WTC11 (cell line): ENCODE results near the gene OR13F1. TPM values are rescaled to one million over a fixed set of nuclear protein-coding genes. Genes with fewer than 3 reads are reported as not detected.

Experiments
- ATAC-seq: fragments of 200-7000 bp; cut with Tn5 transposase; 2 replicates; pipeline ENCODE4 v1.10.0; 2021; ENCODE audit warnings: mild to moderate bottlenecking, moderate library complexity
- Bru-seq: library from RNA; stranded (reverse); fragments of 400-500 nt; gene quantifications from one replicate; lab custom pipeline; 2021; lab: Mats Ljungman, UMichigan
- CTCF ChIA-PET: fragments of 300-600 bp; sonication (Branson Sonifier 250); formaldehyde crosslinking; loops from one replicate; lab custom pipeline; 2021; ENCODE audit warnings: antibody characterized with exemption; lab: Charles Lee
- POLR2A ChIA-PET: fragments of 350-600 bp; sonication (Branson Sonifier 250); formaldehyde crosslinking; loops from one replicate; lab custom pipeline; 2021; ENCODE audit warnings: antibody characterized with exemption; lab: Charles Lee
- DNase-seq: peaks from one replicate; pipeline ENCODE4 v3.0.0; 2021; ENCODE audit warnings: low spot score
- H3K27ac Mint-ChIP-seq: 2 replicates; pipeline ENCODE4 v1.8.0; 2021; ENCODE audit warnings: mixed read lengths
- H3K27me3 Mint-ChIP-seq: 2 replicates; pipeline ENCODE4 v1.8.0; 2021; ENCODE audit warnings: low read depth, mild to moderate bottlenecking, moderate library complexity, mixed read lengths
- H3K36me3 Mint-ChIP-seq: 2 replicates; pipeline ENCODE4 v1.8.0; 2021; ENCODE audit warnings: mixed read lengths
- H3K4me1 Mint-ChIP-seq: 2 replicates; pipeline ENCODE4 v1.8.0; 2022; ENCODE audit warnings: mixed read lengths
- H3K4me3 Mint-ChIP-seq: 2 replicates; pipeline ENCODE4 v1.8.0; 2021; ENCODE audit warnings: mild to moderate bottlenecking, moderate library complexity, mixed read lengths
- H3K9me3 Mint-ChIP-seq: 2 replicates; pipeline ENCODE4 v1.8.0; 2021; ENCODE audit warnings: mixed read lengths
- AFF4 ChIP-seq: sonication (generic); formaldehyde crosslinking; IDR thresholded peaks from 2 replicates; pipeline ENCODE4 v1.8.1; 2023; ENCODE audit warnings: mild to moderate bottlenecking, missing genetic modification reagents, borderline replicate concordance
- ATF6 ChIP-seq: sonication (generic); formaldehyde crosslinking; IDR thresholded peaks from 2 replicates; pipeline ENCODE4 v1.8.1; 2023; ENCODE audit warnings: mild to moderate bottlenecking, missing genetic modification reagents
- CREB1 ChIP-seq: sonication (generic); formaldehyde crosslinking; IDR thresholded peaks from 2 replicates; pipeline ENCODE4 v1.8.0; 2023; ENCODE audit warnings: mild to moderate bottlenecking, missing genetic modification reagents
- ETV6 ChIP-seq: sonication (generic); formaldehyde crosslinking; IDR thresholded peaks from 2 replicates; pipeline ENCODE4 v1.8.1; 2022; ENCODE audit warnings: mild to moderate bottlenecking, missing genetic modification reagents
- MAX ChIP-seq: sonication (generic); formaldehyde crosslinking; IDR thresholded peaks from 2 replicates; pipeline ENCODE4 v1.8.0; 2022; ENCODE audit warnings: mild to moderate bottlenecking, missing genetic modification reagents
- MYBL2 ChIP-seq: sonication (generic); formaldehyde crosslinking; IDR thresholded peaks from 2 replicates; pipeline ENCODE4 v1.8.1; 2023; ENCODE audit warnings: mild to moderate bottlenecking, moderate library complexity, missing genetic modification reagents
- STAT6 ChIP-seq: sonication (generic); formaldehyde crosslinking; conservative IDR thresholded peaks from 2 replicates; pipeline ENCODE4 v1.8.1; 2023; ENCODE audit warnings: mild to moderate bottlenecking, low read depth, missing genetic modification reagents, moderate library complexity
- TCF7 ChIP-seq: sonication (generic); formaldehyde crosslinking; IDR thresholded peaks from 2 replicates; pipeline ENCODE4 v1.8.0; 2022; ENCODE audit warnings: mild to moderate bottlenecking, low read depth, missing genetic modification reagents, moderate library complexity
- TEAD1 ChIP-seq: sonication (generic); formaldehyde crosslinking; IDR thresholded peaks from 2 replicates; pipeline ENCODE4 v1.8.0; 2022; ENCODE audit warnings: mild to moderate bottlenecking, missing genetic modification reagents
- ZNF425 ChIP-seq: fragments of 250-450 bp; sonication (Bioruptor Pico); conservative IDR thresholded peaks from 2 replicates; pipeline ENCODE4 v1.9.0; 2021; ENCODE audit warnings: mild to moderate bottlenecking
- ZNF512 ChIP-seq: sonication (generic); formaldehyde crosslinking; IDR thresholded peaks from 2 replicates; pipeline ENCODE4 v1.8.1; 2022; ENCODE audit warnings: missing genetic modification reagents, borderline replicate concordance
- ZNF671 ChIP-seq: fragments of 250-450 bp; sonication (Bioruptor Pico); IDR thresholded peaks from 2 replicates; pipeline ENCODE4 v1.8.0; 2021; ENCODE audit warnings: mild to moderate bottlenecking
- long read RNA-seq, 3 experiments: library from RNA in 1 of 3; library from capped mRNA in 1 of 3; library from polyadenylated mRNA in 1 of 3; unstranded in 2 of 3; stranded (forward) in 1 of 3; transcript quantifications; one replicate each; pipeline ENCODE4 v2.0.0, GENCODE V29; 2021
- total RNA-seq: library from RNA; stranded (reverse); gene quantifications from 3 replicates; pipeline ENCODE4 v1.2.3, GENCODE V29; 2021
- TF ChIP-seq, protein P1 (sequence below): sonication (generic); formaldehyde crosslinking; IDR thresholded peaks from 2 replicates; pipeline ENCODE4 v1.8.0; 2022; ENCODE audit warnings: missing genetic modification reagents
- TF ChIP-seq, protein P2 (sequence below): sonication (generic); formaldehyde crosslinking; IDR thresholded peaks from 2 replicates; pipeline ENCODE4 v1.8.1; 2023; ENCODE audit warnings: mild to moderate bottlenecking, missing genetic modification reagents
- TF ChIP-seq, protein P3 (sequence below): sonication (generic); formaldehyde crosslinking; IDR thresholded peaks from 2 replicates; pipeline ENCODE4 v1.8.1; 2022; ENCODE audit warnings: low read depth, missing genetic modification reagents, borderline replicate concordance
- TF ChIP-seq, protein P4 (sequence below): sonication (generic); formaldehyde crosslinking; conservative IDR thresholded peaks from 2 replicates; pipeline ENCODE4 v1.8.1; 2022; ENCODE audit warnings: mild to moderate bottlenecking, missing genetic modification reagents

The OR13F1 gene
- total RNA-seq: not detected in 3 replicates
- not detected for Bru-seq, nascent RNA
- long read RNA-seq, experiment 1: 0 reads
- long read RNA-seq, experiment 2: 0 reads
- long read RNA-seq, experiment 3: 0 reads

- ChIA-PET CTCF (no interaction called here), POLR2A (no interaction called here)
- Mint-ChIP-seq H3K36me3 (no peaks in the 10 kb centered on the region), H3K9me3 (no peaks in the 10 kb centered on the region), H3K4me3 (no peak within 1 kb of the TSS), H3K27me3 (no peaks in the 10 kb centered on the region), H3K4me1 (no peaks in the 10 kb centered on the region), H3K27ac (no peak within 1 kb of the TSS)
- DNase-seq: no peak
- TF ChIP-seq ZNF425 (CRISPR knock-in tag) (no peak), ZNF512 (CRISPR knock-in tag) (no peak), MYBL2 (CRISPR knock-in tag) (no peak), STAT6 (CRISPR knock-in tag) (no peak), TCF7 (CRISPR knock-in tag) (no peak), ETV6 (no peak), AFF4 (CRISPR knock-in tag) (no peak), ATF6 (CRISPR knock-in tag) (no peak), MAX (CRISPR knock-in tag) (no peak), TEAD1 (CRISPR knock-in tag) (no peak), ZNF671 (CRISPR knock-in tag) (no peak), CREB1 (CRISPR knock-in tag) (no peak)
- TF ChIP-seq, protein P1, sequence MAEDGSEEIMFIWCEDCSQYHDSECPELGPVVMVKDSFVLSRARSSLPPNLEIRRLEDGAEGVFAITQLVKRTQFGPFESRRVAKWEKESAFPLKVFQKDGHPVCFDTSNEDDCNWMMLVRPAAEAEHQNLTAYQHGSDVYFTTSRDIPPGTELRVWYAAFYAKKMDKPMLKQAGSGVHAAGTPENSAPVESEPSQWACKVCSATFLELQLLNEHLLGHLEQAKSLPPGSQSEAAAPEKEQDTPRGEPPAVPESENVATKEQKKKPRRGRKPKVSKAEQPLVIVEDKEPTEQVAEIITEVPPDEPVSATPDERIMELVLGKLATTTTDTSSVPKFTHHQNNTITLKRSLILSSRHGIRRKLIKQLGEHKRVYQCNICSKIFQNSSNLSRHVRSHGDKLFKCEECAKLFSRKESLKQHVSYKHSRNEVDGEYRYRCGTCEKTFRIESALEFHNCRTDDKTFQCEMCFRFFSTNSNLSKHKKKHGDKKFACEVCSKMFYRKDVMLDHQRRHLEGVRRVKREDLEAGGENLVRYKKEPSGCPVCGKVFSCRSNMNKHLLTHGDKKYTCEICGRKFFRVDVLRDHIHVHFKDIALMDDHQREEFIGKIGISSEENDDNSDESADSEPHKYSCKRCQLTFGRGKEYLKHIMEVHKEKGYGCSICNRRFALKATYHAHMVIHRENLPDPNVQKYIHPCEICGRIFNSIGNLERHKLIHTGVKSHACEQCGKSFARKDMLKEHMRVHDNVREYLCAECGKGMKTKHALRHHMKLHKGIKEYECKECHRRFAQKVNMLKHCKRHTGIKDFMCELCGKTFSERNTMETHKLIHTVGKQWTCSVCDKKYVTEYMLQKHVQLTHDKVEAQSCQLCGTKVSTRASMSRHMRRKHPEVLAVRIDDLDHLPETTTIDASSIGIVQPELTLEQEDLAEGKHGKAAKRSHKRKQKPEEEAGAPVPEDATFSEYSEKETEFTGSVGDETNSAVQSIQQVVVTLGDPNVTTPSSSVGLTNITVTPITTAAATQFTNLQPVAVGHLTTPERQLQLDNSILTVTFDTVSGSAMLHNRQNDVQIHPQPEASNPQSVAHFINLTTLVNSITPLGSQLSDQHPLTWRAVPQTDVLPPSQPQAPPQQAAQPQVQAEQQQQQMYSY: no peak
- TF ChIP-seq, protein P2, sequence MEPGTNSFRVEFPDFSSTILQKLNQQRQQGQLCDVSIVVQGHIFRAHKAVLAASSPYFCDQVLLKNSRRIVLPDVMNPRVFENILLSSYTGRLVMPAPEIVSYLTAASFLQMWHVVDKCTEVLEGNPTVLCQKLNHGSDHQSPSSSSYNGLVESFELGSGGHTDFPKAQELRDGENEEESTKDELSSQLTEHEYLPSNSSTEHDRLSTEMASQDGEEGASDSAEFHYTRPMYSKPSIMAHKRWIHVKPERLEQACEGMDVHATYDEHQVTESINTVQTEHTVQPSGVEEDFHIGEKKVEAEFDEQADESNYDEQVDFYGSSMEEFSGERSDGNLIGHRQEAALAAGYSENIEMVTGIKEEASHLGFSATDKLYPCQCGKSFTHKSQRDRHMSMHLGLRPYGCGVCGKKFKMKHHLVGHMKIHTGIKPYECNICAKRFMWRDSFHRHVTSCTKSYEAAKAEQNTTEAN (CRISPR knock-in tag): no peak
- TF ChIP-seq, protein P3, sequence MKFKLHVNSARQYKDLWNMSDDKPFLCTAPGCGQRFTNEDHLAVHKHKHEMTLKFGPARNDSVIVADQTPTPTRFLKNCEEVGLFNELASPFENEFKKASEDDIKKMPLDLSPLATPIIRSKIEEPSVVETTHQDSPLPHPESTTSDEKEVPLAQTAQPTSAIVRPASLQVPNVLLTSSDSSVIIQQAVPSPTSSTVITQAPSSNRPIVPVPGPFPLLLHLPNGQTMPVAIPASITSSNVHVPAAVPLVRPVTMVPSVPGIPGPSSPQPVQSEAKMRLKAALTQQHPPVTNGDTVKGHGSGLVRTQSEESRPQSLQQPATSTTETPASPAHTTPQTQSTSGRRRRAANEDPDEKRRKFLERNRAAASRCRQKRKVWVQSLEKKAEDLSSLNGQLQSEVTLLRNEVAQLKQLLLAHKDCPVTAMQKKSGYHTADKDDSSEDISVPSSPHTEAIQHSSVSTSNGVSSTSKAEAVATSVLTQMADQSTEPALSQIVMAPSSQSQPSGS: no peak
- TF ChIP-seq, protein P4, sequence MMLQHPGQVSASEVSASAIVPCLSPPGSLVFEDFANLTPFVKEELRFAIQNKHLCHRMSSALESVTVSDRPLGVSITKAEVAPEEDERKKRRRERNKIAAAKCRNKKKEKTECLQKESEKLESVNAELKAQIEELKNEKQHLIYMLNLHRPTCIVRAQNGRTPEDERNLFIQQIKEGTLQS (CRISPR knock-in tag): no peak
- no peak for ATAC-seq
Measured at GRCh38 chr9:104503963-104504362, at the start of gene OR13F1. OR13F1 (plus strand) TSS chr9:104504263; CDS start chr9:104504263, 0 bp downstream.
